ENCODE results near the gene LCE2A. TPM values are rescaled to one million over a fixed set of nuclear protein-coding genes. Genes with fewer than 3 reads are reported as not detected.

LCE2A gene
- total and polyA plus RNA-seq, 8 donors: not detected

- Histone ChIP-seq H3K27ac (no peak overlapping the region), H3K36me3 (no peaks in the 10 kb centered on the region), H3K4me1 (no peaks in the 10 kb centered on the region), H3K27me3 (no peaks in the 10 kb centered on the region), H3K4me3 (no peak overlapping the region), H3K9me3 (no peaks in the 10 kb centered on the region)
- DNase-seq (no peak), FAIRE-seq (no peak), ATAC-seq (no peak)
- intact Hi-C loops (cut with DNase I): no loop called here
- TF ChIP-seq CTCF (IDR thresholded peaks at IDR 0.05): no peak
- WGBS, 2 donors: 61 to 73% methylated on average over 3 of the region's 3 CpGs
These were observed 41.7 kb downstream of the LCE2A start for GRCh38 chr1:152739841-152740240.

GRCh38 chr1:152741656-152742055, 43.5 kb downstream of the LCE2A start:
- no peak for DNase-seq
- TF ChIP-seq CTCF (IDR thresholded peaks at IDR 0.05): no peak
- Histone ChIP-seq H3K36me3 (no peaks in the 10 kb centered on the region), H3K27me3 (peaks cover 0 to 3% (median 0%) of the 10 kb centered on the region in 4 donors), H3K27ac (no peak overlapping the region), H3K4me1 (no peaks in the 10 kb centered on the region), H3K4me3 (no peak overlapping the region), H3K9me3 (no peaks in the 10 kb centered on the region)
- intact Hi-C loops (cut with DNase I): no loop called here
- no peak for FAIRE-seq
- ATAC-seq: no peak

- peaks cover 0 to 3% (median 0%) of the 10 kb centered on the region in 4 donors for H3K27me3 ChIP-seq
- no peak overlapping the region for H3K4me3 ChIP-seq
- H3K9me3 ChIP-seq: no peaks in the 10 kb centered on the region
- DNase-seq (no peak), ATAC-seq (no peak), FAIRE-seq (no peak)
- H3K4me1 ChIP-seq: no peaks in the 10 kb centered on the region
- WGBS, 2 donors: 49 to 61% methylated on average over 2 of the region's 2 CpGs
- intact Hi-C loops (cut with DNase I): no loop called here
- H3K36me3 ChIP-seq: no peaks in the 10 kb centered on the region
- no peak overlapping the region for H3K27ac ChIP-seq
- no peak for TF ChIP-seq CTCF (IDR thresholded peaks at IDR 0.05)
These were observed 45.4 kb downstream of the LCE2A start for GRCh38 chr1:152743371-152744145.

- peaks cover 0 to 3% (median 0%) of the 10 kb centered on the region in 4 donors for H3K27me3 ChIP-seq
- no peak for DNase-seq
- no peaks in the 10 kb centered on the region for H3K9me3 ChIP-seq
- intact Hi-C loops (cut with DNase I): no loop called here
- no peaks in the 10 kb centered on the region for H3K4me1 ChIP-seq
- no peak for ATAC-seq
- FAIRE-seq: no peak
- no peaks in the 10 kb centered on the region for H3K36me3 ChIP-seq
- no peak for TF ChIP-seq CTCF (IDR thresholded peaks at IDR 0.05)
- H3K27ac ChIP-seq: no peak overlapping the region
- 38 to 39% methylated on average over 4 of the region's 4 CpGs for WGBS, 2 donors
- no peak overlapping the region for H3K4me3 ChIP-seq
These were observed 47.2 kb downstream of the LCE2A start for GRCh38 chr1:152745289-152745704.

GRCh38 chr1:152745765-152746444, 47.8 kb downstream of the LCE2A start:
- no peak for TF ChIP-seq CTCF (IDR thresholded peaks at IDR 0.05)
- Histone ChIP-seq H3K36me3 (no peaks in the 10 kb centered on the region), H3K4me1 (no peaks in the 10 kb centered on the region), H3K27ac (no peak overlapping the region), H3K9me3 (no peaks in the 10 kb centered on the region), H3K27me3 (peaks cover 0 to 3% (median 0%) of the 10 kb centered on the region in 4 donors), H3K4me3 (no peak overlapping the region)
- DNase-seq (no peak), ATAC-seq (no peak), FAIRE-seq (no peak)
- 59 to 61% methylated on average over 6 of the region's 6 CpGs for WGBS, 2 donors
- intact Hi-C loops (cut with DNase I): no loop called here

Measured in pancreas (tissue), 10 donors.